ENCODE results near the gene GPR137C.

GPR137C gene, protein sequence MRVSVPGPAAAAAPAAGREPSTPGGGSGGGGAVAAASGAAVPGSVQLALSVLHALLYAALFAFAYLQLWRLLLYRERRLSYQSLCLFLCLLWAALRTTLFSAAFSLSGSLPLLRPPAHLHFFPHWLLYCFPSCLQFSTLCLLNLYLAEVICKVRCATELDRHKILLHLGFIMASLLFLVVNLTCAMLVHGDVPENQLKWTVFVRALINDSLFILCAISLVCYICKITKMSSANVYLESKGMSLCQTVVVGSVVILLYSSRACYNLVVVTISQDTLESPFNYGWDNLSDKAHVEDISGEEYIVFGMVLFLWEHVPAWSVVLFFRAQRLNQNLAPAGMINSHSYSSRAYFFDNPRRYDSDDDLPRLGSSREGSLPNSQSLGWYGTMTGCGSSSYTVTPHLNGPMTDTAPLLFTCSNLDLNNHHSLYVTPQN

DNA sequence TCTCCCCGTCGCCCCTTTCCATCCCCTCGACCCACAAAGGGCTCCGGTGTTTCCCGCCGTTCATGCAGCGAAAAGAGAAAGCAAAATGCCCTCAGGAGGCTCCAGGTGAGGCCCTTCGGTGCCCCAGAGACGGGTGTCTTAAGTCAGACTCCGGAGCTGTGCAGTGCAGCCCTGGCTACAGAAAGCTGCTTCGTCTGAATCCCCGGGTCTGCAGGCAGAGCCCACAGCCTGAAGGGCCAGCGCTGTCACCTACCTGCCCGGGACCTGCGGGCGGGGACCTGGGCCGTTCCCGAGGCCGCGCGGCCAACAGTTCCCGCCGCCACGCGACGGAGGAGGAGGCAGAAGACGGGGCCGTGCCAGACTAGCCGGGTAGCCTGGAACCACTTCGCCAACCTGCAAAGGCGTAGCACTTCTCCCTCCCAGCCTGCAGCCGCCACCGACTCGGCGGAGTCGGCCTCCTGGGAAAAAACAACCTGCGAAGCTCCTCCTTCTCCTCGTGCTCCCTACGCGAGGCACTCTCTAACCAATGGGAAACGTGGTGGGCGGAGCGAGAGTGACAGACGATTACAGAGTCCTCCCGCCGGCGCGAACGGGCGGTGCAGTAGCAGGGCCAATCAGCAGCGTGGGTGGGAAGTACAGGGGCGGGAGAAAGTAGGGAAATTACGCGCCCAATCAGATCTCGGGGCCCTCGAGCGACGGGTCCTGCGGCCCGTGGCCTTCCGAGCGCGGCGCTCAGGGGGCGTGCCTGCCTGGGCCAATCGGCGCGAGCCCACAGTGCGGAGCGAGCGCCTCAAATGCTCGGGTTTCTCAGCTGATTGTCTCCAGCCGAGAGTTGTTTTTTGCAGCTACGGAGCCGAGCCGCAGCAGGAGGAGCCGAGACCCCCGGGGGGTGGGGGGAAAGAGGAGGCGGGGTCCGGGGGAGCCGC lies at the start of gene GPR137C, which contains the start of gene TXNDC16:
Gene GPR137C (plus strand): TSS at position 774 of the 926 bp plus-strand sequence. CDS start 312 bp downstream, outside the sequence.
Gene TXNDC16 (minus strand): TSS at position 443 of the 926 bp plus-strand sequence. CDS start 8,948 bp downstream, outside the sequence.
- H3K4me3 ChIP-seq (ENCODE audit: control insufficient read depth, low read depth, low read length): peak within 1 kb of the TSS; percentile 77
- peak; percentile 99 for DNase-seq (ENCODE audit: low read depth)
- TF ChIP-seq, protein P1, sequence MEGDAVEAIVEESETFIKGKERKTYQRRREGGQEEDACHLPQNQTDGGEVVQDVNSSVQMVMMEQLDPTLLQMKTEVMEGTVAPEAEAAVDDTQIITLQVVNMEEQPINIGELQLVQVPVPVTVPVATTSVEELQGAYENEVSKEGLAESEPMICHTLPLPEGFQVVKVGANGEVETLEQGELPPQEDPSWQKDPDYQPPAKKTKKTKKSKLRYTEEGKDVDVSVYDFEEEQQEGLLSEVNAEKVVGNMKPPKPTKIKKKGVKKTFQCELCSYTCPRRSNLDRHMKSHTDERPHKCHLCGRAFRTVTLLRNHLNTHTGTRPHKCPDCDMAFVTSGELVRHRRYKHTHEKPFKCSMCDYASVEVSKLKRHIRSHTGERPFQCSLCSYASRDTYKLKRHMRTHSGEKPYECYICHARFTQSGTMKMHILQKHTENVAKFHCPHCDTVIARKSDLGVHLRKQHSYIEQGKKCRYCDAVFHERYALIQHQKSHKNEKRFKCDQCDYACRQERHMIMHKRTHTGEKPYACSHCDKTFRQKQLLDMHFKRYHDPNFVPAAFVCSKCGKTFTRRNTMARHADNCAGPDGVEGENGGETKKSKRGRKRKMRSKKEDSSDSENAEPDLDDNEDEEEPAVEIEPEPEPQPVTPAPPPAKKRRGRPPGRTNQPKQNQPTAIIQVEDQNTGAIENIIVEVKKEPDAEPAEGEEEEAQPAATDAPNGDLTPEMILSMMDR (conservative IDR thresholded peaks at IDR 0.05; ENCODE audit: control insufficient read depth, insufficient read depth, low read depth, low read length): no peak

DNA sequence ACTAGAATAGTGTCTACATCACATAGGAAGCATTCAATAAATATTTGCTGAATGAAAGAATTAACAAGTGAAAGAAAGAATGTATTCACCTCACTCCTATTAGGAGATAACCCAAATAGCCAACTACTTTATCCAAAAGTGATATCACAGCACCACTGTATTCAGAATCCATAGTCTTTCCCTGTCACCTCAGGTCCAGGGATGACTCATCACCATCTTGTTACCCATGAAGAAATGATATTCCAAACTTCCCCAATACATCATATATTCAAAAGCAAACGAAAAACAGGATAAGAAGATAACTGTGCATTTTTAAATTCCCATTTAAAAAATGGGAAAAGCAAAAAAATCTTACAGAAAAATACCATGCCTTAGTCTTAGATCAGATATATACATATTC lies 39.4 kb upstream of the GPR137C start:
- no peak for DNase-seq (ENCODE audit: low read depth)
- TF ChIP-seq, protein P1 (conservative IDR thresholded peaks at IDR 0.05; ENCODE audit: control insufficient read depth, insufficient read depth, low read depth, low read length): no peak
- no peak overlapping the region for H3K4me3 ChIP-seq (ENCODE audit: control insufficient read depth, low read depth, low read length)

DNA sequence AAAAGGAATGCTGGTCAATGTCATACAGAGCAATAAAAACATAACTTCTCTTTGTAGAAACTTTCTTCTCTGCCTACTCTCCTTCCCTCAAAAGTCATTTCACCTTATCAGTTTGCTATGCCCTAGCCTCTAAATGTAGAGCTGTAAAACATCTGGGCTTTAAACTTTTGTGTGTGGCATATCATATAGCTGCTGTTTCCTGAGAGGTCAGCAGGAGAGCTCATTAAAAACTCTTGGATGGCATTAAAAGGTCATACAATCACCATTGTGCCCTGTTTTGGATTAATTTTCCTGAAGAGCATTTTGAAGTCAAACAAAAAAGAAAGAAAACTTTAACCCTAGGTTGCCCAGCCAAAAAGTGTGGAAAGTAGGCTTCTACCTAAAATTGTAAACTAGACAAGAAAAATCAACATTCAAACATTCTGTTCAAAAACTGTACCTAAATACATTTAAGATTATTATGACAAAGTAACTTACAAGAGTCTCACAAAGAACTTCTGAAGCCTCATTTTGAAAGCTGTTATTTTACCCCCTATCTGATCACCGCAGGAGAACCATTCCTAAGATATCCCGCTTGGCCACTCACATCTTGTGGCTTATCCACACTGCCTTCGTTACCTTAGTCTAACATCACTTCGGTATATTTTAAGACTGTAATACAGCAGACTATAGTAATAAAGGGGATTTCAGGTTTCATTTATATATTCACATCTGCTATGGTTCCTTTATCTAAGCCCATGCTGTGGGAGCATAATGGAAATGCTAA lies 38.4 kb upstream of the GPR137C start:
- H3K4me3 ChIP-seq (ENCODE audit: control insufficient read depth, low read depth, low read length): no peak overlapping the region
- DNase-seq (ENCODE audit: low read depth): no peak

DNA sequence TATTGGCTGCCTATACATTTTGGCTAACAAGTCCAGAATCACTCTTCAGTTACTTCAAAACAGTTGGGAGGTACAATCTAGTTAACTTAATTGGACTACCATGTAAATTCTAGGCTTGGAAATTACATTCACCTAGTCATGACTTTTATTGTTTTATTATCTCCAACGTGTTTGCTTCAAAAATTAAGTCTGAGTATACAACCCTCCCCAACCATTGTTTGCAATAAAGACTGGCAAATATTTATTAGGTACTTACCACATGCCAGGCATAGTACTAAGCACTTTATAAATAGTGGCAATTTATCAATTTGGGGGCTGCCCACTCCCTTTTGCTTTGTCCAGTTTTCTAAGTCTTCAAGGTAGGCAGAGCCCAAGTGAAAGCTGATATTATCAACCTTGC lies 30.6 kb upstream of the GPR137C start:
- H3K4me3 ChIP-seq (ENCODE audit: control insufficient read depth, low read depth, low read length): no peak overlapping the region
- no peak for DNase-seq (ENCODE audit: low read depth)
- TF ChIP-seq, protein P1 (conservative IDR thresholded peaks at IDR 0.05; ENCODE audit: control insufficient read depth, insufficient read depth, low read depth, low read length): no peak

More for the DNA sequence above, 38.4 kb upstream of the GPR137C start:
- TF ChIP-seq, protein P1 (conservative IDR thresholded peaks at IDR 0.05; ENCODE audit: control insufficient read depth, insufficient read depth, low read depth, low read length): no peak

DNA sequence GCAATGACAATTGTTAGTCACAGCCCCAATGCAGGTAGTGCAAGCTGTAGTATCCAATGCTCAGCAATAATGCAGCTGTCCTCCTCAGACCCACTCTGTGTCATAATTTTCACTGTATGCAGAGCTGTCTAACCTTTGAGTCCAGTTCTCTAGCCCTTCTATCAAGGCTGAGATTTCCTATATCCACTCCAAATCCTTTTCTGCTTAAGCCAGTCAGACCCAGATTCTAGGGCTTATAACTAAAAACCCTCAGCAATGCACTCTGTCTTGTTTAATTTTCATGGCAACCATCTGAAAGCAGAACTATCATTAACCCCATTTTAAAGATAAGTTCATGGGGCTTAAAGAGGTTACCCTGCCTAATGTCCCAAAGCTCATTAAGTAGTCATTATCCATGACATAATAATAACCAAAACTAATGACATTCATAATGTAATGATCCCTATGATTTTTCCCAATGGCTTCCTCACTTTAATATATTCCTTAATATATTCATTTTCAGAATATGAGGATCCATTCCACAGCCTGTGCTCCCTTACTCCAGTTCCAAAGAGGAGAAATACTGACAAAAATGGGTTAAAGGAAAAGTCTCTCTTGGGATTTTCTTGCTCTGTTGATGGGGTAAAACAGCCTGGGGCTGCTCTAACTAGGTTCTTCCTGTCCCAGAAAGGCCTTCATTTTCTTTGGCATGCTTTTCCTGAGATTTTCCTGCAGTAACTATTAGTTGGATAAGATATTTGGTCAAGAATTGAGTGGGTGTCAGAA lies 29.9 kb upstream of the GPR137C start:
- DNase-seq (ENCODE audit: low read depth): no peak
- TF ChIP-seq, protein P1 (conservative IDR thresholded peaks at IDR 0.05; ENCODE audit: control insufficient read depth, insufficient read depth, low read depth, low read length): no peak
- no peak overlapping the region for H3K4me3 ChIP-seq (ENCODE audit: control insufficient read depth, low read depth, low read length)
